ENCODE data around the gene FAM83C. TPM values are rescaled to one million over a fixed set of nuclear protein-coding genes. Genes with fewer than 3 reads are reported as not detected.
"Not testable (repeated sequence)": the region's sequence is repeated elsewhere in the genome, so short reads cannot be mapped to it uniquely, and the experiment has no call there.

The FAM83C gene
- total RNA-seq, 1 donor from 2014 or later = not detected

DNA sequence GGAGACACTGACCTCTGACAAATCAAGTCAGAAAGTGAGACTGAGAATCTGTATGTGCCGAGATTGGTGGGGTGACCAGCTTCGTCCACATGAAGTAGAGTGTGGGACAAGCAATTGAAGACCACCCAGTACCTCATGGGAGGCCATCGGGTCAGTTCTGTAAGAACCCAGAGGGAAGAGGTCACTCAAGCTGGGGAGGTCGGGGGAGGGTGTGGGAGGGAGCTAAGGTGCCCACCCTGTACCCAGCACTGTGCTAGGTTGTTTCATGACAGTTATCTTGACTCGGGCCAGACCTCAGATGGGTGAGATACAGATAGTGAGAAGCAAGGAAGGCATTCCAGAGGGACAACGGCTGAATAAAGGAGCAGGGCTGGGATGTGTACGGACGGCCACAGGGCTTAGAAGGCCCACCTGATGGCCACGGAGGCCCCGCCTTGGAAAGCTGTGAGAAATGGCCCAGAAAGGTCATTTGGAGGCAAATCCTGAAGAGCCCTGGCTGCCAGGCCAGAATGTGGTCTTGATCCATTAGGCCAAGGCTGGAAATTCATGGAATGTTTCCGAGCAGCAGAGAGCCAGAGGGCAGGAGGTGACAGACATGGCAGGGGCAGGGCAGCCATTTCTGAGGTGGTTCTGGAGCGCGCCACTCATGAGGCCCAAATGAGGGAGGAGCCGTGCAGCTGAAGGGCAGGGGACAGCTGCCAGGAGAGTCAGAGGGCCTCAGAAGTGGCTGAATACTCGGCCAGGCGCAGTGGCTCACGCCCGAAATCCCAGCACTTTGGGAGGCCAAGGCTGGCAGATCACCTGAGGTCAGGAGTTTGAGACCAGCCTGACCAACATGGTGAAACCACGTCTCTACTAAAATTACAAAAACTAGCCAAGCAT lies 22.0 kb downstream of the FAM83C start:
- no peak for DNase-seq (ENCODE audit: low spot score in 2 of 2)
- no peak for FAIRE-seq

DNA sequence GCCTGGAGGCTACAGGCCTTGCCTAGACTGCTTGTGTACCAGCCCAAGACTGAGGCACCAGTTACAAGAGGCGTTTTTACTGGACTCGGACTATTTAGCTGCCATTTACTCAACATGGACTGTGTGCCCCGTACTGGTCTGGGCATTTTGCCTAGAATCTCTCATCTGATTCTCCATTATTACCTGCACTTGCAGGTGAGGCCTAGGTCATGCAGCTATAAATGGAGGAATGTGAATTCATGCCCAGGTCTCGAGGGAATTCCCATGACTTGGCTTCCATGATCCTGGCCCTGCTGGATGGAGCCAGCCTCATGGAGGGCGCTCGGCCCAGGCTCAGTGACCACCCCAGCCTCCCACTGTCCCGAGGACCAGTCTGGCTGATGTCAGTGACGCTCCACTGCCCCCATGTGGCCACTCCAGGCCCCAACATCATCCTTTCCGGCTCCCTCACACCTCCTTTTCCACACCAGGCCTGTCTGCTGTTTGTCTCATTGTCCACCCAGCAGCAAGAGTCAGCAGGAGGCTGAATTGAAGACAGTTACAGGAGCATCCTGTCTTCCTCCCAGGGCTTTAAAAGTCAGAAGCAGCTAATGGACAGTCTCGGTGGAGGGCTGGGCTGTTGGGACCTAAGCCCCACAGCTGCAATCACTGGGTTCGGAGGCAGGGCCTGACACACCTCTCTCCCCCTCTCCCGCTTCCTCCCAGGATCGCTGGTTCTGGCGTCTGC lies 23.0 kb downstream of the FAM83C start:
- no peak for FAIRE-seq
- peak in 1 of 2 donors; percentile 77 for DNase-seq (ENCODE audit: low spot score in 2 of 2)

DNA sequence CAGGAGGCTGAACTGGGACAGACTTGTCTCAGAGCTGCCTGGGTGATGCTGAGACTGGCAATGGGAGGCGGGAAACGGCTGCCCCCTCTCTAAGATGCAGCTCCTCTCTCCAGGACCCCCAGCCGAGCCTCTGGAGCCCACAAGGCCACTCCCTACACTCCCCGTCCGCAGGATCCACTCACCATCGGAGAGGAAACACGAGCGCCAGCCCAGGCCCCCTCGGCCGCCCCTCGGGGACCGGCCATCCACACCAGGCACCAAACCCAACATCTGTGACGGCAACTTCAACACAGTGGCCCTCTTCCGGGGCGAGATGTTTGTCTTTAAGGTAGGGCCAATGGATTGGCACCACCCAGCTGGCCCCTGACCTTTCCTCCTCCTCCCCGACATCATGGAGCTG lies 25.1 kb downstream of the FAM83C start:
- DNase-seq (ENCODE audit: low spot score in 2 of 2) = no peak
- no peak for FAIRE-seq

DNA sequence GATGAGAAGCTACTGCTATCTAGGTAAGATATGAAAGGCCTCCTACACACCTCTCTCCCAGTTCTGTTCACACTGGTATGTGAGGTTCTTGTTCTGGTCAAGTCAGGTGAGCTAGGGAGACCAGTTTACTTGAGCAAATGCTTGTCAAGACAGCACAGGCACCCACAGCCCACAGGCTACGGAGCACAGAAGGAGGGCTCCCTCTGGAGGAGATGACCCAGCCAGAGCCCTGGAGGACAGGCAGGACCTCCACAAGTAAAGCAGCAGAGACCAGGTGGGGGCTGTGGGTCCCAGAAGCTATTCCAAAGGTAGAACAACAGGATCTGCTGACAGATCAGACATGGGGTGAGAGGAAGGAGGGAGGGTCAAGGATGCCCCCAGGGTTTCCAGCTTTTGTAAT lies 27.5 kb downstream of the FAM83C start:
- FAIRE-seq = no peak
- DNase-seq (ENCODE audit: low spot score in 2 of 2) = no peak

DNA sequence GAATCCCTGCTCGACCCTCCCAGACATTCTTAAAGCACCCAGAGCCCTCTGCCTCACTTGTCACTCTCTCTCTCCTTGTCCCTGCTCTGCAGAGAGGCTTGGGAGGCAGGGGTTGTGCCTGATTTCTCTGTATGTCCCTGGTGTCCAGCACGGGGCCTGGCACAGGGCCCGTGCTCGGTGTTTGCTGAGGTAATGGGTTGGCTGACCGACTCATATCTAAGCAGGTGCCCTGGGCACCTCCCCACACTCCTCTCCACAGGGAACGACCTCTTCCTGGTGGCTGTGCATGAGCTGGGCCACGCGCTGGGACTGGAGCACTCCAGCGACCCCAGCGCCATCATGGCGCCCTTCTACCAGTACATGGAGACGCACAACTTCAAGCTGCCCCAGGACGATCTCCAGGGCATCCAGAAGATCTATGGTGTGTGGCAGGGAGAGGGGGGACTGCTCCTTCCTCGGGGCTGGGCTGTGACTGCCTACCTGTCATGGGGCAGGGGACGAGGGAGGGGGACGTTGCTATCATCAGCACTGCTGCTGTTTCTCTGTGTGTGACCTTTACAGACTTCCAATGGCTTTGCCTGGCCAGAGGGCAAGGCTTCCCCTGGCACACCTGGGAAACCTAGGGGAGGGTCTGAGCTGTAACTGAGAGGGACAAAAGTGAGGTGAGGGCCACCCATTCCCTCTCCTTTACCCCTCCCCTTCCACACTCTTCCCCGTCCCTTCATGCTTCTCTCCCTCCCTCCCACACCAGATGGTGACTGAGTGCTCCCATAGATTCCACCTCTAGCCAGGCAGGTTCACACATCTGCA lies 28.5 kb downstream of the FAM83C start:
- DNase-seq (ENCODE audit: low spot score in 2 of 2) (no peak), FAIRE-seq (no peak)

DNA sequence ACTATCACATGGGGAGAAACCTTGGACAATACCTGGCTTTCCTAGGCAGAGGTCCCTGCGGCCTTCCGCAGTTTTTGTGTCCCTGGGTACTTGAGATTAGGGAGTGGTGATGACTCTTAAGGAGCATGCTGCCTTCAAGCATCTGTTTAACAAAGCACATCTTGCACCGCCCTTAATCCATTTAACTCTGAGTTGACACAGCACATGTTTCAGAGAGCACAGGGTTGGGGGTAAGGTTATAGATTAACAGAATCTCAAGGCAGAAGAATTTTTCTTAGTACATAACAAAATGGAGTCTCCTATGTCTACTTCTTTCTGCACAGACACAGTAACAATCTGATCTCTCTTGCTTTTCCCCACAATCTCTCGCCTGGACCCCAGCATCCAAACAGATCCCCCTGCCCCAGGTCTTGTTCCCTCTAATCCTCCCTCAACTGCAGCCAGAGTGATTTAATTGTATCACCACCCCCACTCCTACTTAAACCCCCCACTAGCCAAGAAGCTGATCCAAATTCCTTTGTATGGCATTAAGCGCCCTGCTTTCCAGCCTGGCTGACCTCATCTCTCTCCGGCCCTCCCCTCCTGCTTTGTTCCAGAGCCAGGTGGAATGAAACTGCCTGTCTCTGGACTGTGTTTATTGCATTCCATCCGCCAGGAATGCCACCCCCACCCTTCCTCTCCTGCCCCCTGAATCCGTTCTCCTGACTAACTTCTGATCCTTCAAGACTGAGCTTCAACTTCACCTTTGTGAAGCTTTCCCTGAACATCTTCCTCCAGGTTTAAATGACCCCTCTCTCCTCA lies 29.3 kb downstream of the FAM83C start:
- not testable (repeated sequence) for FAIRE-seq; DNase-seq (ENCODE audit: low spot score in 2 of 2)

DNA sequence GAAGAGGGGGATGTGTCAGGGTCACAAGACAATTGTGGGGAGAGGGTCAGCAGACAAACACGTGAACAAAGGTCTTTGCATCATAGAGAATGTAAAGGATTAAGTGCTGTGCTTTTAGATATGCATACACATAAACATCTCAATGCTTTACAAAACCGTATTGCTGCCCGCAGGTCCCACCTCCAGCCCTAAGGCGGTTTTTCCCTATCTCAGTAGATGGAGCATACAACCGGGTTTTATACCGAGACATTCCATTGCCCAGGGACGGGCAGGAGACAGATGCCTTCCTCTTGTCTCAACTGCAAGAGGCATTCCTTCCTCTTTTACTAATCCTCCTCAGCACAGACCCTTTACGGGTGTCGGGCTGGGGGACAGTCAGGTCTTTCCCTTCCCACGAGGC lies 29.9 kb downstream of the FAM83C start:
- FAIRE-seq; DNase-seq (ENCODE audit: low spot score in 2 of 2): not testable (repeated sequence)

DNA sequence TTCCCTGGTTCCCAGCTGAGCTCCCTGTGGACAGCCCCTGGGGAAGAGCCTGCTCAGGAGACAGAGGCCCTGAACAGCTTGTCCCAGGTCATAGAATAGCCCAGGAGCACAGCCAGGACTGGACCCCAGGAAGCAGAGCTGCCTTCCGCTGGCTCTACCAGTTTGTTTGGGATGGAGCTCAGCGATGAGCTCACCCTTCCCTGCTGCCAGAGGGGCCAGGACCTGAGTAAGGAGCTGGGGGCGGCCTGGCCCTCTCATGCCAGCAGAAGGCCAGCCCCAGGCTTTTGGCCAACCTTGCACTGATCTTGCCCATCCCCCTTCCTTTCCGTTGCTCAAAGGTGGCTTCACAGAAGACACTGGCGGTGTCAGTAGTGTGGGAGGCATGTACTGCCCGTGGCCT lies 31.8 kb downstream of the FAM83C start:
- FAIRE-seq = no peak
- DNase-seq (ENCODE audit: low spot score in 2 of 2) = no peak

DNA sequence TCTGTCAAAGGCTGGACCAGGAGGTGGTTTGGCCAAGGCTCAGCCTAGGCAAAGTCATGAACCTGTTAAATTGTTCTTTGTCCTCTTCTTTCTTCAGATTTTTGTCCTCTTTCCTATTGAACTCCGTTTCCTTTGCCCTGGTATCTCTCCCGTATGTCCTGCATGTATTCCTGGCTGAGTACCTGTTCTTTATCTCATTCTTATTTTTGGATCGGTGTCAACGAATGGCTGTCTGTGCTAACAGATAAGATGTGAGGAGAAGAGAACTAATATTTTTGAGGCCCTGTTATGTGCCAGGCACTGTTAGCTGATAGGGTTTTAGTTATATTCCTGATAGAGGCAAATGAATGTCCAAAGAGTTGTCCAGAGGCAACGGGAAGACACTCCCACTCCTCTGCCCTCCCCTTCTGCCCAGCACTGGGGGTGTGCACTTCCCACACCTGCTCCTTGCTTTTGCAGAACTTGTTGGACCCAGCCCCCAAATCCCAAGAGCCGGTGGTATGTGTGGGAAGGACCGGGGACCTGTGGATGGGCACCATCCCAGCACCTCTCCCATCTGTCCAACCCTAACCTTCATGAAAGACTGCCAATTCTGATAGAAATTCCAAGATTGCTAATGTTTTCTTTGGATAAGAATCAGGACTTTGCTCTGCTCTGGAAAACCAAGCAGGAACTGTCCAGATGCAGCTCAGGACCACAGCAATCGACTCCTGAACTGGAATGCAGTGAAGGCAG lies 34.9 kb downstream of the FAM83C start:
- DNase-seq (ENCODE audit: low spot score in 2 of 2) = no peak
- no peak for FAIRE-seq

DNA sequence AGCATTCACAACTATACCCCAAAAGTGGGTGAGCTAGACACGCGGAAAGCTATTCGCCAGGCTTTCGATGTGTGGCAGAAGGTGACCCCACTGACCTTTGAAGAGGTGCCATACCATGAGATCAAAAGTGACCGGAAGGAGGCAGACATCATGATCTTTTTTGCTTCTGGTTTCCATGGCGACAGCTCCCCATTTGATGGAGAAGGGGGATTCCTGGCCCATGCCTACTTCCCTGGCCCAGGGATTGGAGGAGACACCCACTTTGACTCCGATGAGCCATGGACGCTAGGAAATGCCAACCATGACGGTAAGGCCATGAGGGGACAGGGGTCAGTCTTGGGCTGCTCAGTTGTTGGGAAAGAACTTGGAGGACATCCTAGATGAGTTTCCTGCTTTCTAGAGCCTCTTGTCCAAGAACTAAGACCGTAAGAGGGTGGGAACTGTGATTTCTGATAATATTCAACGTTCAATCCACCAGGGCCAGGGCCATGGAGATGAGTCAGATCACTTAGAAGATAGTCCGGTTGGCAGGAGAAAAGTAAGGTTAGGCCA lies 37.7 kb downstream of the FAM83C start:
- no peak for DNase-seq (ENCODE audit: low spot score in 2 of 2)
- no peak for FAIRE-seq

DNA sequence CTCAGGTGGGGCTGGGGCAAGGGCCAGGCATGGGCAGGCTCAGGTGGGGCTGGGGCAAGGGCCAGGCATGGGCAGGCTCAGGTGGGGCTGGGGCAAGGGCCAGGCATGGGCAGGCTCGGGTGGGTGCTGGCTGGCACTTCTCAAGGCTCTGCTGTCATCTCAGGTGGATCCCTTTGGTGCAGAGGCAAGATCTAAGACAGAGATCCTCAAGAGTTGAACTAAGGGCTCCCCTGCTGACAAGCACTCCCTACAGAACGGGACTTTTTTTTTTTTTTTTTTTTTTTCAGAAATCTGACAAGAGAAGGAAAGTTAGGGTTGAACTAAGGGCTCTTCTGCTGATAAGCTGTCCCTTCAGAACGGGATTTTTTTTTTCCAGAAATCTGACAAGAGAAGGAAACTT lies 39.2 kb downstream of the FAM83C start:
- no peak for FAIRE-seq
- DNase-seq (ENCODE audit: low spot score in 2 of 2) = no peak

DNA sequence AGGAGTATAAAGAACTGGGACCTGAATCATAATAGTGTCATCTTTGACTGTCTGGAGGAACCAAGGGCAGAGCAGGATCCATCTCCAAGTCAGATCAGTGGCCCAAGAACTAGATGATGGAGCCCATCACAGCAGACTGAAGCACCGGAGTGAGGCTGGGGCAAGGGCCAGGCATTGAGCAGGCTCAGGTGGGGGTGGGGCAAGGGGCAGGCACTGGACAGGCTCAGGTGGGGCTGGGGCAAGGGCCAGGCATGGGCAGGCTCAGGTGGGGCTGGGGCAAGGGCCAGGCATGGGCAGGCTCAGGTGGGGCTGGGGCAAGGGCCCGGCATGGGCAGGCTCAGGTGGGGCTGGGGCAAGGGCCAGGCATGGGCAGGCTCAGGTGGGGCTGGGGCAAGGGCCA lies 39.6 kb downstream of the FAM83C start:
- FAIRE-seq = not testable (repeated sequence)

DNA sequence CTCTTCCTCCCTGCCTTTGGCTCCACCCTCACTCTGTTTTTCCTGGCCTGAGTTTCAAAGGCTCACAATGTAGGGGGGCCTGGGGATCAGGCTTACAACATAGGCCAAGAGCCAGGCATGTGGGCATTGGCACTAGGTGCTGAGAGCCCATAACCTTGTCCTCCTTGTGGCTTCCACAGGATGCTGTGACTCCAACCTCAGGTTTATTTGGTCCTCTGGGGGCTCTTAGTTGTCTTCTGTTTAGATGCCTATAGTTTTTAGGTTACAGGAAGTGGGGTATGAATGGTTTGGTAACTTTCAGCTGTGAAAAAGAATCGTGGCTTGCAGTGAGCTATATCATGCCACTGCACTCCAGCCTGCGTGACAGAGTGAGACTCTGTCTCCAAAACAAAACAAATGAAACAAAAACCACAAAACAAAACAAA lies 40.2 kb downstream of the FAM83C start:
- no peak for FAIRE-seq
- no peak for DNase-seq (ENCODE audit: low spot score in 2 of 2)

More for the DNA sequence above, 39.6 kb downstream of the FAM83C start:
- not testable (repeated sequence) for DNase-seq (ENCODE audit: low spot score in 2 of 2)

DNA sequence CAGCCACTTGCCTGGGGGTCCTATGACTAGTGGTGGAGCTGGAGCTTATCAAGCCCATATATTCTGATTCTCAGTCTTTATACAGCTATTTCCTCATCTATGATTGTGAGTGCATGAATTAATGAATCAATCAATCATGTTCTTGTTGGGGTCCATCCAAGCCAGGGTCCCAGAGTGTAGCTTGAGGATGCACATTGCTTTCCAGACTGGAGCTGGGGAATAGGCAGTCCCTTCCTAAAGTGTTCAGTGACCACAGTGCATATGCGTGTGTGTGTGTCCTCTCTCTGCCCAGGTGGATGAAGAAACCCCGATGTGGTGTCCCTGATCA lies 40.6 kb downstream of the FAM83C start:
- no peak for DNase-seq (ENCODE audit: low spot score in 2 of 2)
- FAIRE-seq = no peak

DNA sequence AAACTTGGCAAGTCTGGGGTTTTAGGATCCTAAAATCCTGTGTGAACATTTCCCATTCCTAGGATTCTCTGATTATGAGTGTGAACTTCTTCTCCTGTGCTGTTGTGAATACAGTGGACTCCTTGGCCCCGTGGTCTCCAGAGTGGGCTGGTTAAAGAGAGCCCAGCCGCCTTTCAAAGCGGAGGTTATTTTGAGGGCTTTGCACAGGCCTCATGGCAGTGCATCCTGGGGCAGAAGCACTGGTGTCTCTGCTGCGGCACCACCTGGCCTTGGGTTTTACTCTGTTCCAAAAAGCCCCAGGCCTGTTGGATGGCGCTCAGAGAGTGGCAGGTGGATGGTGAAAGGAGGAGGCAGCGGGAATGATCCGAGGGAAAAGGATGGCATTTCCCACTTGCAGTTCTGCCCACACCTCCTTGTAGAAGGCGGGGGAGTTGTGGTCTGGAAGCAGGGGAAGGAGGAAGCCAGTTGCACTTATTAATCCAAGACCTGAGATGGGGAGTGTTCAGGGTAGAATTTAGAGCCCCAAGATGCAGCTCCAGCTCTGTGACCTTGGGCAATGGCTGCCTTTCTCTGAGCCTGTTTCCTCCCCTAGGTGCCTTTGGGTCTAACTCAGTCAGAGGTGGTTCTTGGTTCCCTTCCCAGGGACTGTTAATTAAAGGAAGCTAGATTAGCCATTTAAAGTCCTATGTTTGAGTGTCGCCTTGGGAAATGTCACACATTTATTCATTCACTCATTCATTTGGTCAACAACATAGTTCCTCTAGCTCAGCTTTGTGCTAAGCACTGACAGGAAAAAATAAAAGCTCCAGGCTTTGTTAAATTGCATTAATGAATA lies 43.4 kb downstream of the FAM83C start:
- FAIRE-seq = no peak
- no peak for DNase-seq (ENCODE audit: low spot score in 2 of 2)

DNA sequence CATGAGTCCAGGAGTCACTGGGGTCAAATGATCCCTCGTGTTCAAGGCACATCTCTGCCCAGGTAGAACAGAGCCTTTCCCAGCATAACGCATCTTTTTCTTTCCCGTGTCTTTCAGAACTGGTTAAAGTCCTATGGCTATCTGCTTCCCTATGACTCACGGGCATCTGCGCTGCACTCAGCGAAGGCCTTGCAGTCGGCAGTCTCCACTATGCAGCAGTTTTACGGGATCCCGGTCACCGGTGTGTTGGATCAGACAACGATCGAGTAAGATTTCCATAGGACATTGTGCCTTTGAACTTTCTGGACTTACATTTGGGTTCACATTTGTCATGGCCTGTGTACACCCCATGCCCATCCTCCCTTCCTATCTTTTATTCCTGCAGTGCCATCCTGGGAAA lies 45.5 kb downstream of the FAM83C start:
- FAIRE-seq (no peak), DNase-seq (ENCODE audit: low spot score in 2 of 2) (no peak)

DNA sequence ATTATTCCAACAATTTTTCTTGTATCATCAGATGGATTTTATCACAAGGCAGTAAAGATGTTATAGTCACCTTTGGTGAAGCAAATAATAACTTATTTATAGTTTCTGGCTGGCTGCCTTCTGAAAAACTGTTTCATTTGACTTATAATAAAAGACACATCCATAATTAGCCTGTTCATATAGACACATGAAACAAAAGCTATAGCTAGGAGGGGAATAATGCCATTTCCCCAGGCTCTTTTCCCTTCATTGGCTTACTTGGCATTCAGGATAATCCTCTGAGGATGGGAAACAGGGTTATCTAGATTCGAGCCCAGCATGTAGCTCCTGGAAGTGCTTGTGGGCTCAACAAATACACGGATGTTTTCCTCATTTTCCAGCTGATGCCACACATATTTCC lies 48.2 kb downstream of the FAM83C start:
- FAIRE-seq = no peak

DNA sequence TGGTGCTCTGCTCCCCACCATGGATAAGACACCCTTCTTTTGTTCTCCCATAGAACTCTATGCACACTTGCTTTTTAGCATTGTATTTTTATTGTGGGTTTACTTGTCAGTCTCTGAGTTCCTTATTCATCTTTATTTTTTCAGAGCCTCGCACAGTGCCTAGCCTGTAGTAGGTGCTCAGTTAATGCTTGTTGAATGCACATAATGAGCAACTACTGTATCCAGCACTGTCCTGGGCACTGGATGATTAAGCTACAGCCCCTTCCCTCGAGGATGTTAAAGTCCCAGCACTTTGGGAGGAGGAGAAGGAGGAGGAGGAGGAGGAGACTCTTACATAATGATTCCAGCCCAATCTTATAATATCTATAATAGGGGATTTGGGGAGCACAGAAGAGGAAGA lies 48.9 kb downstream of the FAM83C start:
- FAIRE-seq (no peak), DNase-seq (ENCODE audit: low spot score in 2 of 2) (no peak)

More for the DNA sequence above, 48.2 kb downstream of the FAM83C start:
- no peak for DNase-seq (ENCODE audit: low spot score in 2 of 2)
